Heart right ventricle (tissue), 16 donors: Measurements from ENCODE around the gene SALL3. TPM values are rescaled to one million over a fixed set of nuclear protein-coding genes. Genes with fewer than 3 reads are reported as not detected.
A peak's percentile ranks its signal among the peaks of the same experiment; 100 is the strongest.

Source experiments
- ATAC-seq, 8 donors: fragments of 200-7000 bp; cut with Tn5 transposase; one replicate each; pipeline ENCODE4 v1.9.1; 2020; ENCODE audit warnings: mild to moderate bottlenecking in 8 of 8, moderate library complexity in 8 of 8, moderate number of reproducible peaks in 1 of 8
- DNase-seq, 2 donors: peaks; one replicate each; pipeline ENCODE4 v3.0.0-alpha.2; 2020
- H3K27ac ChIP-seq, 10 donors: fragments of 200-600 bp; sonication (generic) in 2 of 10; one replicate each; pipeline versions ENCODE4 v1.5.0 to v1.8.0; 2020 to 2022; ENCODE audit warnings: mild to moderate bottlenecking in 3 of 10
- H3K27me3 ChIP-seq, 7 donors: fragments of 200-600 bp; one replicate each; pipeline ENCODE4 v1.8.0; 2021 to 2022; ENCODE audit warnings: mild to moderate bottlenecking in 2 of 7
- H3K36me3 ChIP-seq, 9 donors: fragments of 200-600 bp; sonication (generic) in 1 of 9; one replicate each; pipeline versions ENCODE4 v1.5.0 to v1.8.0; 2020 to 2022; ENCODE audit warnings: mild to moderate bottlenecking in 2 of 9
- H3K4me1 ChIP-seq, 9 donors: fragments of 200-600 bp; sonication (generic) in 1 of 9; one replicate each; pipeline versions ENCODE4 v1.5.0 to v1.8.0; 2020 to 2022; ENCODE audit warnings: mild to moderate bottlenecking in 4 of 9
- H3K4me3 ChIP-seq, 10 donors: fragments of 200-600 bp; sonication (generic) in 2 of 10; one replicate each; pipeline versions ENCODE4 v1.5.0 to v1.8.0; 2020 to 2022; ENCODE audit warnings: mild to moderate bottlenecking in 7 of 10, moderate library complexity in 2 of 10
- H3K9me3 ChIP-seq, 11 donors: fragments of 200-600 bp in 10 of 11; sonication (generic) in 2 of 11; one replicate each; pipeline versions ENCODE4 v1.5.0 to v1.8.0; 2013 to 2022; ENCODE audit warnings: mild to moderate bottlenecking in 2 of 11, control low read depth in 1 of 11, moderate library complexity in 1 of 11
- WGBS, 2 donors: extraction: QIAGEN DNeasy Blood & Tissue Kit; methylation state at CpG; one replicate each; pipeline ENCODE4 v1.1.7; 2013; ENCODE audit warnings: inconsistent platforms in 1 of 2; 5-methylcytosine and 5-hydroxymethylcytosine counted together
- intact Hi-C, 10 donors: fragments of 100-400 bp; cut with DNase I; formaldehyde crosslinking; loops; one replicate each; pipeline versions ENCODE4 v1.11.1 to v1.14.2; 2022
- polyA plus RNA-seq, 2 donors: library from polyadenylated mRNA; stranded (reverse); fragments of 200-250 nt; gene quantifications; one replicate each; pipeline ENCODE4 v1.2.3, GENCODE V29; 2013
- total RNA-seq, 10 donors: library from RNA; stranded (reverse); fragmentation: NEBNext Ultra II Directional in 3 of 10; extraction: Animal tissue kit (Norgen Biotek cat#: 25700) in 3 of 10; gene quantifications; one replicate each; pipeline versions ENCODE4 v1.2.1 to v1.2.4, GENCODE V29; 2021 to 2023
- TF ChIP-seq, protein P1 (sequence below), 9 donors: fragments of 200-600 bp; sonication (generic) in 2 of 9; IDR thresholded peaks; one replicate each; pipeline versions ENCODE4 v1.5.0 to v1.8.0; 2021 to 2022; ENCODE audit warnings: antibody characterized with exemption in 9 of 9, mild to moderate bottlenecking in 5 of 9, moderate library complexity in 1 of 9
- donor health status: Arrhythmogenic right ventricular cardiomyopathy.
- donor health status: ischemic (EF 13 %, LVEDD 7.1; RV severe dilation, severe dysfunction).
- donor health status: healthy with polysubstance abuse.
- donor health status: DM: no; HTN: yes; CAD: no.
- donor health status: DM: no; HTN: no; CAD: no.
- donor health status: ischemic (EF 25% LVEDD 6.9; RV normal size, moderate dysfunction).
- donor health status: ischemic (EF 25% LVEDD 5.7; RV mildly dilated, moderate dysfunction).
- donor health status: healthy.
- donor health status: DM: yes; HTN: yes; CAD: no.
- donor health status: Ischemic cardiomyopathy.
- donor health status: ischemic (EF 35%, LVEDD 5.7; RV mildly dilated, moderate dysfunction).
- donor health status: nonischemic (EF 11% LVEDD 7.7; RV severe dilation, severe dysfunction).
- donor health status: DM: yes; HTN: yes; CAD: no.
- donor health status: PGD.
- donor health status: ischemic (EF 29% LVEDD 5.4; RV normal size, mild dysfunction).
- donor health status: nonischemic (EF 23%, LVEDD 6.1; RV moderate dilation, normal function).

The SALL3 gene
- total and polyA plus RNA-seq, 12 donors: 0.06 to 1.2 (median 0.17) TPM; not detected in 1

DNA sequence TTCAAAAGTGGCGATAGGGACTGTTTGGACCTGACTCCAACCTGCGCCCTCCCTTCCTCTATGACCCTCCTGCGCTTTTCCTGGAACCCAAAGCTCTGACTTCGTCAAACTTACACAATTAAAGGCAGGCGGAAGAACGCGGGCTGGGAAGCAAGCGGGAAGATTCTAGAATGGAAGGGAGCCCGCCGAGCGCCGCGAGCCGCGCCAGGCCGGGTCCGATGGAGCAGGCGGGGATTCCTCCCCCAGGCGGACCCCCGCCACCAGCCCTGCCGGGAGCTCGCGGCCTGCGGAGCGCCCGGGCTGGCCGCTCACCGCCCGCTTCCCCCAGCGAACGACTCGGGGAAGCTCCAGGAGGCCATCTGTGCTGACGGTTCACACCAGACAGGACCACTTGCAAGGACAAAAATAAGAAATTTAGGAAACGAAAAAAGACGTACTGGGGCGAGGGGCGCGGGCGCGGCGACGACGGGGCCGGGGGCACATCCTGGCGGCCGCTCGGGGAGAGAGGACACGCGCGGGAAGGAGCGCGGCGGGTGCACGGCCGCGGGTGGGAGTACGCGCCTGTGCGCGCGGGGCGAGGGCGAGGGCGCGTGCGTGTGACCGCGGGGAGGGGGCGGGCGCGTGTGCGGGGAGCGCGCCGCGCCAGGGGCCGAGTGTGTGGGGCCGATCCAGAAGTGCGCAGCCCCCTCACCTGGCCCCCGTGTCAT is 1.1 kb upstream of the SALL3 start:
- peaks cover 47 to 96% (median 93%) of the 10 kb centered on the region in 7 donors for H3K27me3 ChIP-seq
- 1% methylated on average over 64 to 80 of the region's 80 CpGs for WGBS, 2 donors
- peak overlapping the region in 1 of 10 donors; percentile 22 for H3K27ac ChIP-seq
- no peak for DNase-seq
- intact Hi-C loops: no loop called here
- H3K4me1 ChIP-seq: peaks cover 0 to 22% (median 19%) of the 10 kb centered on the region in 9 donors
- H3K9me3 ChIP-seq: no peaks in the 10 kb centered on the region
- no peaks in the 10 kb centered on the region for H3K36me3 ChIP-seq
- H3K4me3 ChIP-seq: peak overlapping the region in 4 of 10 donors; percentile 13 to 29 (median 18)
- ATAC-seq: peak in 1 of 8 donors; percentile 44
- TF ChIP-seq, protein P1, sequence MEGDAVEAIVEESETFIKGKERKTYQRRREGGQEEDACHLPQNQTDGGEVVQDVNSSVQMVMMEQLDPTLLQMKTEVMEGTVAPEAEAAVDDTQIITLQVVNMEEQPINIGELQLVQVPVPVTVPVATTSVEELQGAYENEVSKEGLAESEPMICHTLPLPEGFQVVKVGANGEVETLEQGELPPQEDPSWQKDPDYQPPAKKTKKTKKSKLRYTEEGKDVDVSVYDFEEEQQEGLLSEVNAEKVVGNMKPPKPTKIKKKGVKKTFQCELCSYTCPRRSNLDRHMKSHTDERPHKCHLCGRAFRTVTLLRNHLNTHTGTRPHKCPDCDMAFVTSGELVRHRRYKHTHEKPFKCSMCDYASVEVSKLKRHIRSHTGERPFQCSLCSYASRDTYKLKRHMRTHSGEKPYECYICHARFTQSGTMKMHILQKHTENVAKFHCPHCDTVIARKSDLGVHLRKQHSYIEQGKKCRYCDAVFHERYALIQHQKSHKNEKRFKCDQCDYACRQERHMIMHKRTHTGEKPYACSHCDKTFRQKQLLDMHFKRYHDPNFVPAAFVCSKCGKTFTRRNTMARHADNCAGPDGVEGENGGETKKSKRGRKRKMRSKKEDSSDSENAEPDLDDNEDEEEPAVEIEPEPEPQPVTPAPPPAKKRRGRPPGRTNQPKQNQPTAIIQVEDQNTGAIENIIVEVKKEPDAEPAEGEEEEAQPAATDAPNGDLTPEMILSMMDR (IDR thresholded peaks at IDR 0.05): no peak

DNA sequence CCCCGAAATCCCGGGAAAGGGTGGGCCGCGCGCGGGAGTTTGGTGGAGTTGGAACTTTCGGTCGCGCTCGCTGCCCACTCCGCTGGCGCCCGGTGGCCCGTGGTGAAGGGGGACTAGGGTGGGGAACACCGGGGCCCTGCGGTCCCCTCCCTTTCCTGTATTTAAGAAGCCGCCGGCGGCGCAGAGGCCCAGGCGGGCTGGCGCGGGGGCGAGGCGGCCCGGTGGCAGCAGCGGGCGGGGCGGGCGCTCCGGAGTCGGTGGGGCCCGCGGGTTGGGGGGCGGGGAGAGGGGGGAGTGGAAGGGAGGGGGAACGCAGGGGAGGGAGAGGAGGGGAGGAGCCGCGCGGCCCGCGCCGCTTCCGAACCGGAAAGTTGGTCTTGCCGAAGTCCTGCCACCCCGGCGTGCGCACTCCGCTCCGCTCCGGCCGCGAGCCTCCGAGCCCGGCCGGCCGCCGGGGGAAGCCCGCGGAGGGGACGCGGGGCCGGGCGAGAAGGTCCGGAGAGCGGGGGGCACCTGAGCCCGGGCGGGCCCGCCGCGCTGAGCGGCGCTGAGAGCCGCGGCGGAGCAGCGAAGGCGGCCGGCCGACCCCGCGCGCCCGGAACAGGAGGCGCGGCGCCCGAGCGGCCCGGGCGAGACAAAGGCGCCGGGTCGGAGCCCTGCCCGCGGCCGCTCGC is 425 bp upstream of the SALL3 start:
- Histone ChIP-seq H3K4me3 (peak overlapping the region in 4 of 10 donors; percentile 13 to 29 (median 18)), H3K4me1 (peaks cover 0 to 15% (median 14%) of the 10 kb centered on the region in 9 donors), H3K9me3 (no peaks in the 10 kb centered on the region), H3K27me3 (peaks cover 43 to 96% (median 93%) of the 10 kb centered on the region in 7 donors), H3K27ac (peak overlapping the region in 1 of 10 donors; percentile 22), H3K36me3 (no peaks in the 10 kb centered on the region)
- DNase-seq (no peak), ATAC-seq (peak in 1 of 8 donors; percentile 42)
- WGBS, 2 donors: 0 to 1% methylated on average over 47 to 97 of the region's 98 CpGs
- intact Hi-C loops: no loop called here
- TF ChIP-seq, protein P1 (IDR thresholded peaks at IDR 0.05): no peak

DNA sequence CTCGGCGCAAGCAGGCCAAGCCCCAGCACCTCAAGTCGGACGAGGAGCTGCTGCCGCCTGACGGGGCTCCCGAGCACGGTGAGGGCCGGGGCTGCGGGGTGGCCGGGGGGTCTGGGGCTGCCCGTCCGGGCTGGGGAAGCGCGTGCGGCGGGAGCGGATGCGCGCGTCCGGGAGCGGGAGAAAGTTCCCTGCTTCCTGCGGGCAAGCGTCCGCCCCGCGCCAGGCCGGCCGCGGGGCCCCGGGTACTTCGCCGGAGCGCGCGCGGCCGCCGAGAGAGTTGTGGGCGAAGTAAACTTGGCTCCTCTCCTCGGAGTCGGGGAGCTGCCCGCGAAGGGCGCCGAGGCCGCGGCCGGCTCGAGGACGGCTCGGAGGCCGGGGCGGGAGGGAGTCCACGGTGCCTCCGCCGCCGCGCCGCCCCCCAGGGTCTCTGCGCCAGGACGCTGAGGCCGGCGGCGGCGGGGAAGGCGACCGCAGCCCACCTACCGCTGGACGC is 707 bp downstream of the SALL3 start:
- ATAC-seq (no peak), DNase-seq (no peak)
- Histone ChIP-seq H3K9me3 (no peaks in the 10 kb centered on the region), H3K4me3 (peak overlapping the region in 8 of 10 donors; percentile 10 to 32 (median 24)), H3K4me1 (peaks cover 0 to 12% (median 10%) of the 10 kb centered on the region in 9 donors), H3K36me3 (no peaks in the 10 kb centered on the region), H3K27me3 (peaks cover 34 to 96% (median 93%) of the 10 kb centered on the region in 7 donors), H3K27ac (no peak overlapping the region)
- TF ChIP-seq, protein P1 (IDR thresholded peaks at IDR 0.05): no peak
- intact Hi-C loops: loop anchor here in 4 of 10 donors (5.0 to 10.0 kb wide), 3 partner anchors 264 to 906 kb away; no protein-coding TSS in a partner anchor
- 3% methylated on average over 56 to 70 of the region's 71 CpGs for WGBS, 2 donors

DNA sequence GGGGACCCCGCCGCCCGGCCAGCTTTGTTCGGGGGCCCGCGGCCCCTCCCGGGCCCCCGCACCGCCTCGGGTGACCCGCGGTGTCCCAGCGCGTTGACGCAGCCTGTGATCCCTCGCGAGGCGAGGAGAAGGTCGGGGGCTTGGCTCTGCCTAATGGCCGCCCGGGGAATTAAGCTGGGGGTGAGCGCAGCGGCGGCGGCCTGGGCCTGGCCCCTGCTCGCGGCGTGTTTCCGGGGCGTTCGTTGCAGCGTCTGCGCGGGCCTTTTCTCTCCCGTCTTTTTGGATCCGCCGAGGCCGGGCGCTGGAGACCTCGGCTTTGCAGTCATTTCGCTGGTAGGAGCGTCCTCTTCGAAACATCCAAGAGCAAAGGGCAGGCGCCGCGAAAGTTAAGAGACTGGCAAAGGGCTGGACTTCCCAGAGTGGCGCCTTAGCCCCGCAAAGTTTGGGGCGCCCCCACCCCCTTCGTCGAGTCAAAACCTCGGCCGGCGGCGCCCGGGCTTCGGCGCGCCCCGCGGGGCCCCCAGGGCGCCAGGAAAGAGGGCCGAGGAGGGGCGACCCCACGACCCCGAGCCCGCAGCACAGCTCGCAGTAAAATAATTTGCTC is 1.3 kb downstream of the SALL3 start:
- H3K4me3 ChIP-seq: peak overlapping the region in 7 of 10 donors; percentile 10 to 32 (median 25)
- H3K9me3 ChIP-seq: no peaks in the 10 kb centered on the region
- intact Hi-C loops: loop anchor here in 4 of 10 donors (5.0 to 10.0 kb wide), 3 partner anchors 264 to 906 kb away; no protein-coding TSS in a partner anchor
- ATAC-seq (no peak), DNase-seq (no peak)
- peaks cover 0 to 12% (median 10%) of the 10 kb centered on the region in 9 donors for H3K4me1 ChIP-seq
- TF ChIP-seq, protein P1 (IDR thresholded peaks at IDR 0.05): no peak
- H3K27ac ChIP-seq: no peak overlapping the region
- H3K36me3 ChIP-seq: no peaks in the 10 kb centered on the region
- WGBS, 2 donors: 2% methylated on average over 66 to 68 of the region's 68 CpGs
- H3K27me3 ChIP-seq: peaks cover 38 to 96% (median 93%) of the 10 kb centered on the region in 7 donors
